HCT116 (cell line): Measurements from ENCODE around the gene S100A2.

Source experiments
- CTCF ChIP-seq, 3 experiments: fragments of 200-600 bp in 1 of 3; sonication (generic) in 1 of 3; IDR thresholded peaks in 2 of 3; conservative IDR thresholded peaks in 1 of 3; 2 replicates each; pipeline ENCODE4 v1.5.1; 2012 to 2017; ENCODE audit warnings: low read depth in 2 of 3, low read length in 2 of 3, antibody characterized with exemption in 1 of 3, borderline replicate concordance in 1 of 3, control low read depth in 1 of 3, mild to moderate bottlenecking in 1 of 3, mixed read lengths in 1 of 3, mixed run types in 1 of 3, moderate library complexity in 1 of 3; ENCODE audit not compliant: insufficient read depth in 1 of 3
- EGR1 ChIP-seq: IDR thresholded peaks from 2 replicates; pipeline ENCODE4 v1.6.1; 2012; ENCODE audit warnings: low read depth
- ELF1 ChIP-seq: IDR thresholded peaks from 2 replicates; pipeline ENCODE4 v1.6.1; 2012; ENCODE audit warnings: low read depth, borderline replicate concordance
- EZH2 ChIP-seq: fragments of 200-600 bp; sonication (generic); IDR thresholded peaks from 2 replicates; pipeline ENCODE4 v1.6.1; 2017; ENCODE audit warnings: antibody characterized with exemption, mixed run types
- EZH2phosphoT487 ChIP-seq: fragments of 200-600 bp; IDR thresholded peaks from 2 replicates; pipeline ENCODE4 v1.6.1; 2018; ENCODE audit warnings: antibody characterized with exemption, borderline replicate concordance
- JUND ChIP-seq: IDR thresholded peaks from 2 replicates; pipeline ENCODE4 v1.6.1; 2012
- POLR2A ChIP-seq: IDR thresholded peaks from 2 replicates; pipeline ENCODE4 v1.7.0; 2011; ENCODE audit warnings: borderline replicate concordance; ENCODE audit not compliant: insufficient read depth, insufficient read length; ENCODE audit errors: extremely low read depth
- REST ChIP-seq: IDR thresholded peaks from 2 replicates; pipeline ENCODE4 v1.6.1; 2012; ENCODE audit warnings: low read depth
- SIN3A ChIP-seq: IDR thresholded peaks from 2 replicates; pipeline ENCODE4 v1.6.1; 2012; ENCODE audit warnings: low read depth
- TCF7L2 ChIP-seq: IDR thresholded peaks from 2 replicates; pipeline ENCODE4 v1.7.0; 2011; ENCODE audit warnings: borderline replicate concordance, inconsistent platforms; ENCODE audit not compliant: insufficient read depth, insufficient read length; ENCODE audit errors: extremely low read depth
- YY1 ChIP-seq: IDR thresholded peaks from 2 replicates; pipeline ENCODE4 v1.6.1; 2011; ENCODE audit warnings: low read length, low read depth, moderate library complexity, mild to moderate bottlenecking; ENCODE audit not compliant: insufficient replicate concordance; ENCODE audit errors: extremely low read depth
- ZBTB33 ChIP-seq: IDR thresholded peaks from 2 replicates; pipeline ENCODE4 v1.6.1; 2011; ENCODE audit warnings: mild to moderate bottlenecking, low read length, moderate library complexity; ENCODE audit not compliant: insufficient replicate concordance; ENCODE audit errors: extremely low read depth
- ZNF274 ChIP-seq: fragments of 200-500 bp; sonication (Bioruptor generic); IDR thresholded peaks from 2 replicates; pipeline ENCODE4 v1.6.1; 2014; ENCODE audit warnings: mild to moderate bottlenecking, low read depth, low read length, inconsistent platforms
- TF ChIP-seq, protein P1 (sequence below): IDR thresholded peaks from 2 replicates; pipeline ENCODE4 v1.6.1; 2012

- TF ChIP-seq REST, result no peak
- no peak for TF ChIP-seq ZNF274
- TF ChIP-seq CTCF (IDR thresholded peaks at IDR 0.05 in 2 of 3, conservative IDR thresholded peaks at IDR 0.05 in 1 of 3; ENCODE audit: borderline replicate concordance in 1 of 3, insufficient read depth in 1 of 3, low read depth in 2 of 3, low read length in 2 of 3), result no peak
- TF ChIP-seq POLR2A, result no peak
- no peak for TF ChIP-seq EGR1
- TF ChIP-seq TCF7L2, result no peak
- no peak for TF ChIP-seq YY1
- TF ChIP-seq SIN3A, result no peak
- TF ChIP-seq, protein P1, sequence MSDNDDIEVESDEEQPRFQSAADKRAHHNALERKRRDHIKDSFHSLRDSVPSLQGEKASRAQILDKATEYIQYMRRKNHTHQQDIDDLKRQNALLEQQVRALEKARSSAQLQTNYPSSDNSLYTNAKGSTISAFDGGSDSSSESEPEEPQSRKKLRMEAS, result no peak
- no peak for TF ChIP-seq EZH2phosphoT487
- TF ChIP-seq JUND, result no peak
- TF ChIP-seq ELF1, result no peak
- TF ChIP-seq EZH2, result no peak
- no peak for TF ChIP-seq ZBTB33
Measured at GRCh38 chr1:153588482-153588881, 22.8 kb upstream of the S100A2 start.
